MM.1S (cell line): ENCODE measurements around the gene PTPRD.

Experiments
- DNase-seq: peaks from one replicate; pipeline ENCODE4 v3.0.0-alpha.2; 2015
- H2AFZ ChIP-seq: fragments of 300-600 bp; sonication (generic); 2 replicates; pipeline ENCODE4 v1.6.0; 2016; ENCODE audit warnings: antibody characterized with exemption, low read length
- H3F3A ChIP-seq: fragments of 300-600 bp; sonication (generic); 2 replicates; pipeline ENCODE4 v1.6.1; 2016; ENCODE audit warnings: mild to moderate bottlenecking, antibody characterized with exemption, low read length, moderate library complexity, mixed read lengths; ENCODE audit not compliant: insufficient read depth
- H3K27ac ChIP-seq: fragments of 300-600 bp; sonication (generic); 2 replicates; pipeline ENCODE4 v1.5.1; 2016; ENCODE audit warnings: mild to moderate bottlenecking, low read length
- H3K27me3 ChIP-seq: fragments of 300-600 bp; sonication (generic); replicated peaks from 2 replicates; pipeline ENCODE4 v1.6.0; 2016; ENCODE audit warnings: low read length; ENCODE audit not compliant: insufficient read depth
- H3K36me3 ChIP-seq: fragments of 300-600 bp; sonication (generic); replicated peaks from 2 replicates; pipeline ENCODE4 v1.6.1; 2016; ENCODE audit warnings: mild to moderate bottlenecking, low read length, mixed read lengths; ENCODE audit not compliant: insufficient read depth
- H3K4me1 ChIP-seq: fragments of 300-600 bp; sonication (generic); 2 replicates; pipeline ENCODE4 v1.6.1; 2016; ENCODE audit warnings: low read length, mixed read lengths
- H3K4me2 ChIP-seq: fragments of 300-600 bp; sonication (generic); 2 replicates; pipeline ENCODE4 v1.6.0; 2016; ENCODE audit warnings: low read depth, low read length
- H3K4me3 ChIP-seq: fragments of 300-600 bp; sonication (generic); 2 replicates; pipeline ENCODE4 v1.5.1; 2016; ENCODE audit warnings: low read length, mixed read lengths
- H3K79me2 ChIP-seq: fragments of 300-600 bp; sonication (generic); 2 replicates; pipeline ENCODE4 v1.6.1; 2016; ENCODE audit warnings: mixed run types, low read length, mixed read lengths
- H3K9ac ChIP-seq: fragments of 300-600 bp; sonication (generic); 2 replicates; pipeline ENCODE4 v1.6.1; 2016; ENCODE audit warnings: low read length, mixed read lengths
- H3K9me2 ChIP-seq: fragments of 300-600 bp; sonication (generic); replicated peaks from 2 replicates; pipeline ENCODE4 v1.6.1; 2016; ENCODE audit warnings: mild to moderate bottlenecking, low read length, mixed read lengths; ENCODE audit not compliant: insufficient read depth
- H3K9me3 ChIP-seq: fragments of 300-600 bp; sonication (generic); replicated peaks from 2 replicates; pipeline ENCODE4 v1.6.1; 2016; ENCODE audit warnings: mild to moderate bottlenecking, low read length, mixed read lengths; ENCODE audit not compliant: insufficient read depth
- H4K20me1 ChIP-seq: fragments of 300-600 bp; sonication (generic); 2 replicates; pipeline ENCODE4 v1.6.1; 2016; ENCODE audit warnings: mild to moderate bottlenecking, low read length, moderate library complexity, mixed read lengths; ENCODE audit not compliant: insufficient read depth
- CTCF ChIP-seq: fragments of 300-600 bp; sonication (generic); IDR thresholded peaks from 2 replicates; pipeline ENCODE4 v1.5.1; 2016; ENCODE audit warnings: antibody characterized with exemption, low read length, mixed read lengths
- EZH2 ChIP-seq: fragments of 300-600 bp; sonication (generic); optimal IDR thresholded peaks from 2 replicates; pipeline ENCODE3; 2017; ENCODE audit warnings: low read depth, mild to moderate bottlenecking, antibody characterized with exemption, low read length, mixed read lengths
- EZH2phosphoT487 ChIP-seq: fragments of 300-600 bp; sonication (generic); IDR thresholded peaks from 2 replicates; pipeline ENCODE4 v1.6.1; 2018; ENCODE audit warnings: antibody characterized with exemption, low read length

Gene PTPRD

GRCh38 chr9:8845376-8845775, 1767.4 kb downstream of the PTPRD start:
- H3K4me2 ChIP-seq, result no peak overlapping the region
- H3K79me2 ChIP-seq, result no peaks in the 10 kb centered on the region
- H3K4me1 ChIP-seq, result no peaks in the 10 kb centered on the region
- H3K27me3 ChIP-seq, result no peaks in the 10 kb centered on the region
- no peaks in the 10 kb centered on the region for H4K20me1 ChIP-seq
- H3K9ac ChIP-seq, result no peak overlapping the region
- no peak for DNase-seq
- no peak overlapping the region for H2AFZ ChIP-seq
- H3K9me3 ChIP-seq, result no peaks in the 10 kb centered on the region
- no peaks in the 10 kb centered on the region for H3K36me3 ChIP-seq
- no peak for TF ChIP-seq CTCF
- no peak for TF ChIP-seq EZH2
- TF ChIP-seq EZH2phosphoT487, result no peak
- no peak overlapping the region for H3K4me3 ChIP-seq
- H3K9me2 ChIP-seq, result no peaks in the 10 kb centered on the region
- no peak overlapping the region for H3K27ac ChIP-seq
- no peaks in the 10 kb centered on the region for H3F3A ChIP-seq

- no peaks in the 10 kb centered on the region for H3K36me3 ChIP-seq
- DNase-seq, result no peak
- H3K9ac ChIP-seq, result no peak overlapping the region
- no peak overlapping the region for H2AFZ ChIP-seq
- H3K9me3 ChIP-seq, result no peaks in the 10 kb centered on the region
- no peaks in the 10 kb centered on the region for H3K4me1 ChIP-seq
- H3K4me2 ChIP-seq, result no peak overlapping the region
- H3K79me2 ChIP-seq, result no peaks in the 10 kb centered on the region
- H3K27ac ChIP-seq, result no peak overlapping the region
- H3K4me3 ChIP-seq, result no peak overlapping the region
- H3K27me3 ChIP-seq, result no peaks in the 10 kb centered on the region
- TF ChIP-seq EZH2phosphoT487, result no peak
- H3K9me2 ChIP-seq, result no peaks in the 10 kb centered on the region
- no peaks in the 10 kb centered on the region for H4K20me1 ChIP-seq
- H3F3A ChIP-seq, result no peaks in the 10 kb centered on the region
Measured at GRCh38 chr9:8844549-8844948, 1768.3 kb downstream of the PTPRD start.

DNA sequence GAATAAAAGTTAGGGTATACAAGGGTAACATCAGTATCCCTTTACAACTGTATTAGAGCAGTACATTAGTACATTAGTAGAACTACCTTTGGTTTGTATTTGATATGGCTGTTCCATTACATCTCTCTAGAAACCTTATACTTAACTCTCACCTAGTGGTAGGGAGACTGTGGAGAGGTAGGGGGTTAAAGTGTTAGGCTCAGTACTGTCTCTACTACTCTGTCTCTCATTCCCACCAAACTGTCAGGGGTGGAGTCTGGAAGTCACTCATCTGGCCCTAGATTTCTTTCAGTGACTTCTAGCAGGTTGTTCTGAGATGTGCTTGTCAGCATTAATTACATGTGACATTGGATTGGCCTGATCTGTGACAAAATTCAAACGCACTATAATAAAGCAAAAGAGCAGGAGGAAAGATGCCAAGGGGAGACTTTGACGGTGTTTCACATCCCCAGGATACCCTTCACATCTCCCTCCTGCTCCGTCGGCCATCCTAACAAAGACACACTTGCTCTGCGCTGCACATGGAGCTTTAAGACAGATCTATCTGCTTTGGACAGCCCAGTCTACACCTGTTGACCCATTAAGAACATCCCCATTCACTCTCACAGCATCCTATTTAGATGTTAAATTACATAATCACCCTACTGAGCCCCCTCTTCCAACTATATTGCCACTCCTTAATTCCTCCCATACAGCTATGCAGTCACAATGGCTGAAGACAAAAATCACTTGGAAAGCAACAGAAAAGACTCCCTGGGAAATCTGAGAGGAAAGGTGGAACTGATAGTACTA, 1770.2 kb downstream of the PTPRD start:
- Histone ChIP-seq H3K4me2 (no peak overlapping the region), H3K9me3 (no peaks in the 10 kb centered on the region), H3K79me2 (no peaks in the 10 kb centered on the region), H3K9ac (no peak overlapping the region), H3K27ac (no peak overlapping the region), H3K27me3 (no peaks in the 10 kb centered on the region), H3F3A (no peaks in the 10 kb centered on the region), H3K9me2 (no peaks in the 10 kb centered on the region), H4K20me1 (no peaks in the 10 kb centered on the region), H3K36me3 (no peaks in the 10 kb centered on the region), H3K4me3 (no peak overlapping the region), H2AFZ (no peak overlapping the region), H3K4me1 (no peaks in the 10 kb centered on the region)
- no peak for TF ChIP-seq EZH2
- no peak for TF ChIP-seq EZH2phosphoT487
- no peak for TF ChIP-seq CTCF
- DNase-seq, result no peak

- Histone ChIP-seq H2AFZ (no peak overlapping the region), H3K9ac (no peak overlapping the region), H4K20me1 (no peaks in the 10 kb centered on the region), H3F3A (no peaks in the 10 kb centered on the region), H3K9me2 (no peaks in the 10 kb centered on the region), H3K4me3 (no peak overlapping the region), H3K4me2 (no peak overlapping the region), H3K36me3 (no peaks in the 10 kb centered on the region), H3K27me3 (no peaks in the 10 kb centered on the region), H3K9me3 (no peaks in the 10 kb centered on the region), H3K79me2 (no peaks in the 10 kb centered on the region), H3K27ac (no peak overlapping the region), H3K4me1 (no peaks in the 10 kb centered on the region)
- TF ChIP-seq CTCF (no peak), EZH2phosphoT487 (no peak)
- no peak for DNase-seq
Measured at GRCh38 chr9:8838136-8838535, 1774.7 kb downstream of the PTPRD start.
